BE2C (cell line): Measurements from ENCODE around the gene HOXB2.
A peak's percentile ranks its signal among the peaks of the same experiment; 100 is the strongest.

ENCODE experiments used
- DNase-seq: peaks from one replicate; pipeline ENCODE4 v3.0.0-alpha.2; 2020
- H3K27me3 ChIP-seq: fragments of 250-450 bp; sonication (Bioruptor Pico); 2 replicates; pipeline ENCODE4 v1.5.1; 2020; ENCODE audit warnings: mild to moderate bottlenecking
- H3K36me3 ChIP-seq: fragments of 250-450 bp; sonication (Bioruptor Pico); 2 replicates; pipeline ENCODE4 v1.5.1; 2020; ENCODE audit warnings: mild to moderate bottlenecking
- H3K4me1 ChIP-seq: fragments of 250-450 bp; sonication (Bioruptor Pico); 2 replicates; pipeline ENCODE4 v1.5.1; 2020
- H3K4me3 ChIP-seq: 2 replicates; pipeline ENCODE4 v1.5.1; 2011; ENCODE audit warnings: low read depth, low read length
- H3K9me3 ChIP-seq: fragments of 250-450 bp; sonication (Bioruptor Pico); 2 replicates; pipeline ENCODE4 v1.5.1; 2020
- CTCF ChIP-seq: IDR thresholded peaks from 2 replicates; pipeline ENCODE4 v1.5.1; 2012; ENCODE audit warnings: mild to moderate bottlenecking, low read depth, low read length

Gene HOXB2

GRCh38 chr17:48552466-48553189, 7.7 kb upstream of the HOXB2 start:
- Histone ChIP-seq H3K4me1 (no peaks in the 10 kb centered on the region), H3K36me3 (no peaks in the 10 kb centered on the region), H3K4me3 (no peak overlapping the region), H3K9me3 (no peaks in the 10 kb centered on the region; the same call in 1 of the 2 replicates), H3K27me3 (peaks cover 90% of the 10 kb centered on the region)
- no peak for DNase-seq
- TF ChIP-seq CTCF, result no peak

- H3K4me3 ChIP-seq, result no peak overlapping the region
- H3K4me1 ChIP-seq, result no peaks in the 10 kb centered on the region
- DNase-seq, result no peak
- H3K36me3 ChIP-seq, result no peaks in the 10 kb centered on the region
- TF ChIP-seq CTCF, result no peak
- no peaks in the 10 kb centered on the region; the same call in 1 of the 2 replicates for H3K9me3 ChIP-seq
- peaks cover 90% of the 10 kb centered on the region for H3K27me3 ChIP-seq
Measured at GRCh38 chr17:48551596-48552465, 6.9 kb upstream of the HOXB2 start.

GRCh38 chr17:48551214-48551555, 6.3 kb upstream of the HOXB2 start:
- Histone ChIP-seq H3K36me3 (no peaks in the 10 kb centered on the region), H3K4me3 (no peak overlapping the region), H3K9me3 (no peaks in the 10 kb centered on the region; the same call in 1 of the 2 replicates), H3K27me3 (peaks cover 90% of the 10 kb centered on the region), H3K4me1 (no peaks in the 10 kb centered on the region)
- no peak for DNase-seq
- TF ChIP-seq CTCF, result no peak

GRCh38 chr17:48550502-48551213, 5.7 kb upstream of the HOXB2 start:
- Histone ChIP-seq H3K4me1 (no peaks in the 10 kb centered on the region), H3K4me3 (no peak overlapping the region), H3K36me3 (no peaks in the 10 kb centered on the region), H3K27me3 (peaks cover 90% of the 10 kb centered on the region), H3K9me3 (no peaks in the 10 kb centered on the region; the same call in 1 of the 2 replicates)
- no peak for TF ChIP-seq CTCF
- no peak for DNase-seq

- peak; percentile 24; the same call in 1 of the 2 replicates for TF ChIP-seq CTCF
- Histone ChIP-seq H3K4me3 (no peak overlapping the region), H3K4me1 (no peaks in the 10 kb centered on the region), H3K27me3 (peaks cover 92% of the 10 kb centered on the region), H3K36me3 (no peaks in the 10 kb centered on the region), H3K9me3 (no peaks in the 10 kb centered on the region; the same call in 1 of the 2 replicates)
- no peak for DNase-seq
Measured at GRCh38 chr17:48549914-48550501, 5.1 kb upstream of the HOXB2 start.
